Fibroblast of mammary gland (primary cell): Measurements from ENCODE around the gene KIF26B.

ENCODE experiments used
- DNase-seq: peaks from one replicate; pipeline ENCODE4 v3.0.0-alpha.2; 2010; ENCODE audit warnings: low read depth
- H3K4me3 ChIP-seq: 2 replicates; pipeline ENCODE4 v1.5.1; 2011; ENCODE audit warnings: low read depth, mild to moderate bottlenecking, low read length, moderate library complexity; ENCODE audit not compliant: control insufficient read depth
- CTCF ChIP-seq: conservative IDR thresholded peaks from 2 replicates; pipeline ENCODE4 v1.5.1; 2011; ENCODE audit warnings: low read depth, low read length, inconsistent platforms; ENCODE audit not compliant: control insufficient read depth, insufficient read depth

The KIF26B gene

GRCh38 chr1:245160288-245160687, 5.5 kb downstream of the KIF26B start:
- peak; percentile 41 for DNase-seq
- H3K4me3 ChIP-seq: no peak overlapping the region
- TF ChIP-seq CTCF: no peak

GRCh38 chr1:245160741-245161400, 6.1 kb downstream of the KIF26B start:
- no peak for DNase-seq

GRCh38 chr1:245161866-245162265, 7.1 kb downstream of the KIF26B start:
- no peak overlapping the region for H3K4me3 ChIP-seq
- TF ChIP-seq CTCF: no peak
- no peak for DNase-seq

More at GRCh38 chr1:245160741-245161400, 6.1 kb downstream of the KIF26B start:
- no peak overlapping the region for H3K4me3 ChIP-seq
- no peak for TF ChIP-seq CTCF

GRCh38 chr1:245166471-245166885, 11.7 kb downstream of the KIF26B start:
- peak overlapping the region; percentile 33 for H3K4me3 ChIP-seq
- no peak for DNase-seq
- TF ChIP-seq CTCF: no peak

GRCh38 chr1:245168086-245168485, 13.3 kb downstream of the KIF26B start:
- TF ChIP-seq CTCF: no peak
- H3K4me3 ChIP-seq: no peak overlapping the region
- DNase-seq: no peak

- no peak overlapping the region for H3K4me3 ChIP-seq
- DNase-seq: no peak
- no peak for TF ChIP-seq CTCF
Observed at GRCh38 chr1:245168906-245169305, 14.1 kb downstream of the KIF26B start.
